Activated CD4-positive, alpha-beta memory T cell treated with anti-CD3 and anti-CD28 coated beads, Interleukin-2, amount 10 ng/mL, durations not matched to agents 7 days and 5 days (primary cell): Measurements from ENCODE around the gene MRPL58. TPM values are rescaled to one million over a fixed set of nuclear protein-coding genes. Genes with fewer than 3 reads are reported as not detected.
"Not testable (repeated sequence)": the region's sequence is repeated elsewhere in the genome, so short reads cannot be mapped to it uniquely, and the experiment has no call there.

Experiments used
- CTCF ChIA-PET: fragments of 350-600 bp; sonication (Branson Sonifier 250); formaldehyde crosslinking; loops from one replicate; lab custom pipeline; 2021; ENCODE audit warnings: antibody characterized with exemption, inconsistent platforms; lab: Charles Lee
- POLR2A ChIA-PET: fragments of 350-600 bp; sonication (Branson Sonifier 250); formaldehyde crosslinking; loops from one replicate; lab custom pipeline; 2021; ENCODE audit warnings: antibody characterized with exemption; lab: Charles Lee
- DNase-seq: peaks from one replicate; pipeline ENCODE4 v3.0.0-alpha.2; 2020
- H3K27ac Mint-ChIP-seq: one replicate; pipeline ENCODE4 v1.8.0; 2021; ENCODE audit warnings: mild to moderate bottlenecking, mixed read lengths
- H3K27me3 Mint-ChIP-seq: one replicate; pipeline ENCODE4 v1.8.0; 2021; ENCODE audit warnings: mixed read lengths
- H3K36me3 Mint-ChIP-seq: one replicate; pipeline ENCODE4 v1.8.0; 2021; ENCODE audit warnings: low read depth, mixed read lengths
- H3K4me1 Mint-ChIP-seq: one replicate; pipeline ENCODE4 v1.8.0; 2021; ENCODE audit warnings: mixed read lengths
- H3K4me3 Mint-ChIP-seq: one replicate; pipeline ENCODE4 v1.8.0; 2021; ENCODE audit warnings: mild to moderate bottlenecking, mixed read lengths
- H3K9me3 Mint-ChIP-seq: one replicate; pipeline ENCODE4 v1.8.0; 2021; ENCODE audit warnings: mixed read lengths
- total RNA-seq, 2 experiments: library from RNA; stranded (reverse); gene quantifications; one replicate each; pipeline ENCODE4 v1.2.3, GENCODE V29; 2021

MRPL58 gene
- total RNA-seq, 2 experiments from 2014 or later: 45.4 to 49.6 TPM

GRCh38 chr17:75006084-75006483, 6.4 kb upstream of the MRPL58 start:
- H3K36me3 Mint-ChIP-seq, H3K27me3 Mint-ChIP-seq, DNase-seq, H3K27ac Mint-ChIP-seq, H3K4me3 Mint-ChIP-seq, H3K9me3 Mint-ChIP-seq, H3K4me1 Mint-ChIP-seq: not testable (repeated sequence)
- ChIA-PET CTCF (interaction anchor here (2.1 kb wide), 1 partner anchor 45 kb away, joined by 12 read pairs; no protein-coding TSS in a partner anchor), POLR2A (interaction anchor here (0.9 to 1.1 kb wide), 2 partner anchors 23 to 45 kb away, joined by 3 read pairs; no protein-coding TSS in a partner anchor)

- no peak overlapping the region for H3K27ac Mint-ChIP-seq
- peaks cover 2% of the 10 kb centered on the region for H3K4me1 Mint-ChIP-seq
- no peak for DNase-seq
These were observed 5.8 kb upstream of the MRPL58 start for GRCh38 chr17:75006653-75007052.

GRCh38 chr17:75008373-75008772, 4.1 kb upstream of the MRPL58 start:
- Mint-ChIP-seq H3K4me3 (no peak overlapping the region), H3K9me3 (no peaks in the 10 kb centered on the region), H3K36me3 (no peaks in the 10 kb centered on the region), H3K27me3 (peaks cover 5% of the 10 kb centered on the region), H3K27ac (no peak overlapping the region), H3K4me1 (peaks cover 15% of the 10 kb centered on the region)
- no peak for DNase-seq
- CTCF ChIA-PET: interaction anchor here (0.7 to 1.2 kb wide), 3 partner anchors 47 to 68 kb away, joined by 3 to 5 read pairs (median 3); no protein-coding TSS in a partner anchor
- POLR2A ChIA-PET: no interaction called here

More at GRCh38 chr17:75006653-75007052, 5.8 kb upstream of the MRPL58 start:
- H3K4me3 Mint-ChIP-seq: no peak overlapping the region
- no peaks in the 10 kb centered on the region for H3K36me3 Mint-ChIP-seq
- peaks cover 7% of the 10 kb centered on the region for H3K27me3 Mint-ChIP-seq
- POLR2A ChIA-PET: interaction anchor here (1.1 kb wide), 1 partner anchor 24 kb away, joined by 3 read pairs; no protein-coding TSS in a partner anchor
- H3K9me3 Mint-ChIP-seq: no peaks in the 10 kb centered on the region
- CTCF ChIA-PET: interaction anchor here (2.1 kb wide), 1 partner anchor 45 kb away, joined by 12 read pairs; no protein-coding TSS in a partner anchor

GRCh38 chr17:75009139-75009724, 3.2 kb upstream of the MRPL58 start:
- no peaks in the 10 kb centered on the region for H3K9me3 Mint-ChIP-seq
- H3K36me3 Mint-ChIP-seq: peaks cover 3% of the 10 kb centered on the region
- CTCF ChIA-PET: interaction anchor here (0.7 to 1.2 kb wide), 2 partner anchors 48 to 49 kb away, joined by 3 read pairs; no protein-coding TSS in a partner anchor
- no peak overlapping the region for H3K4me3 Mint-ChIP-seq
- no peak overlapping the region for H3K27ac Mint-ChIP-seq
- DNase-seq: no peak
- peaks cover 5% of the 10 kb centered on the region for H3K27me3 Mint-ChIP-seq
- peaks cover 21% of the 10 kb centered on the region for H3K4me1 Mint-ChIP-seq
- POLR2A ChIA-PET: interaction anchor here (1.0 kb wide), 1 partner anchor 11 kb away, joined by 3 read pairs; no protein-coding TSS in a partner anchor

GRCh38 chr17:75010683-75011400, 1.6 kb upstream of the MRPL58 start:
- peaks cover 5% of the 10 kb centered on the region for H3K27me3 Mint-ChIP-seq
- peak overlapping the region; percentile 29 for H3K27ac Mint-ChIP-seq
- no peaks in the 10 kb centered on the region for H3K9me3 Mint-ChIP-seq
- CTCF ChIA-PET: interaction anchor here (0.7 to 5.6 kb wide), 17 partner anchors 11 to 114 kb away, joined by 3 to 65 read pairs (median 5); partner anchors contain the start of genes CDR2L, HID1 and SLC16A5
- DNase-seq: no peak
- POLR2A ChIA-PET: interaction anchor here (0.8 to 4.3 kb wide), 15 partner anchors 7 to 260 kb away, joined by 3 to 39 read pairs (median 15); partner anchors contain the start of genes ARMC7, ATP5PD, CDR2L and FDXR
- peak overlapping the region; percentile 28 for H3K4me3 Mint-ChIP-seq
- H3K4me1 Mint-ChIP-seq: peaks cover 28% of the 10 kb centered on the region
- peaks cover 9% of the 10 kb centered on the region for H3K36me3 Mint-ChIP-seq

GRCh38 chr17:75011401-75012095, 922 bp upstream of the MRPL58 start:
- Mint-ChIP-seq H3K36me3 (peaks cover 13% of the 10 kb centered on the region), H3K9me3 (no peaks in the 10 kb centered on the region), H3K27me3 (peaks cover 2% of the 10 kb centered on the region), H3K27ac (peak overlapping the region; percentile 84), H3K4me1 (peaks cover 30% of the 10 kb centered on the region), H3K4me3 (peak overlapping the region; percentile 93)
- ChIA-PET CTCF (interaction anchor here (0.7 to 5.6 kb wide), 28 partner anchors 9 to 278 kb away, joined by 3 to 65 read pairs (median 6); partner anchors contain the start of genes ATP5PD, CDR2L, HID1 and KCTD2), POLR2A (interaction anchor here (0.8 to 4.3 kb wide), 25 partner anchors 8 to 259 kb away, joined by 3 to 39 read pairs (median 12); partner anchors contain the start of genes ARMC7, ATP5PD, CDR2L and FDXR)
- no peak for DNase-seq

GRCh38 chr17:75012096-75012345, 449 bp upstream of the MRPL58 start:
- Mint-ChIP-seq H3K27ac (peak overlapping the region; percentile 84), H3K4me1 (peaks cover 30% of the 10 kb centered on the region), H3K9me3 (no peaks in the 10 kb centered on the region), H3K36me3 (peaks cover 17% of the 10 kb centered on the region), H3K4me3 (peak overlapping the region; percentile 93), H3K27me3 (no peaks in the 10 kb centered on the region)
- POLR2A ChIA-PET: interaction anchor here (0.8 to 4.3 kb wide), 27 partner anchors 8 to 259 kb away, joined by 3 to 39 read pairs (median 12); partner anchors contain the start of genes ARMC7, ATP5PD, CDR2L and FDXR
- no peak for DNase-seq
- CTCF ChIA-PET: interaction anchor here (0.7 to 5.6 kb wide), 30 partner anchors 9 to 277 kb away, joined by 3 to 65 read pairs (median 6); partner anchors contain the start of genes ATP5PD, CDR2L, HID1 and KCTD2

GRCh38 chr17:75013092-75013559, 656 bp downstream of the MRPL58 start:
- ChIA-PET POLR2A (interaction anchor here (0.7 to 4.3 kb wide), 27 partner anchors 9 to 258 kb away, joined by 3 to 39 read pairs (median 12); partner anchors contain the start of genes ARMC7, ATP5PD, CDR2L and FDXR), CTCF (interaction anchor here (0.5 to 5.6 kb wide), 28 partner anchors 10 to 414 kb away, joined by 3 to 65 read pairs (median 6); partner anchors contain the start of genes CDR2L, GGA3, HID1 and MRPS7)
- H3K9me3 Mint-ChIP-seq: no peaks in the 10 kb centered on the region
- H3K27ac Mint-ChIP-seq: peak overlapping the region; percentile 84
- H3K4me3 Mint-ChIP-seq: peak overlapping the region; percentile 93
- no peaks in the 10 kb centered on the region for H3K27me3 Mint-ChIP-seq
- H3K4me1 Mint-ChIP-seq: peaks cover 30% of the 10 kb centered on the region
- peaks cover 19% of the 10 kb centered on the region for H3K36me3 Mint-ChIP-seq
- DNase-seq: no peak

- no peaks in the 10 kb centered on the region for H3K27me3 Mint-ChIP-seq
- ChIA-PET POLR2A (interaction anchor here (1.0 to 1.2 kb wide), 3 partner anchors 10 to 17 kb away, joined by 3 to 4 read pairs (median 3); no protein-coding TSS in a partner anchor), CTCF (interaction anchor here (0.7 to 2.7 kb wide), 3 partner anchors 16 to 93 kb away, joined by 3 to 7 read pairs (median 5); no protein-coding TSS in a partner anchor)
- peaks cover 12% of the 10 kb centered on the region for H3K4me1 Mint-ChIP-seq
- peaks cover 56% of the 10 kb centered on the region for H3K36me3 Mint-ChIP-seq
- no peaks in the 10 kb centered on the region for H3K9me3 Mint-ChIP-seq
- H3K27ac Mint-ChIP-seq: no peak overlapping the region
- no peak for DNase-seq
- no peak overlapping the region for H3K4me3 Mint-ChIP-seq
These were observed 6.7 kb downstream of the MRPL58 start for GRCh38 chr17:75019146-75019545.

- no peak for DNase-seq
- ChIA-PET POLR2A (interaction anchor here (1.0 to 1.2 kb wide), 3 partner anchors 10 to 17 kb away, joined by 3 to 4 read pairs (median 3); no protein-coding TSS in a partner anchor), CTCF (interaction anchor here (1.0 to 2.7 kb wide), 2 partner anchors 15 to 59 kb away, joined by 5 to 7 read pairs; no protein-coding TSS in a partner anchor)
- H3K4me3 Mint-ChIP-seq: no peak overlapping the region
- no peaks in the 10 kb centered on the region for H3K27me3 Mint-ChIP-seq
- H3K4me1 Mint-ChIP-seq: peaks cover 13% of the 10 kb centered on the region
- peaks cover 60% of the 10 kb centered on the region for H3K36me3 Mint-ChIP-seq
- H3K9me3 Mint-ChIP-seq: no peaks in the 10 kb centered on the region
- H3K27ac Mint-ChIP-seq: no peak overlapping the region
These were observed 7.2 kb downstream of the MRPL58 start for GRCh38 chr17:75019710-75020109.

- Mint-ChIP-seq H3K4me3 (no peak overlapping the region), H3K36me3 (peaks cover 63% of the 10 kb centered on the region), H3K27me3 (no peaks in the 10 kb centered on the region), H3K4me1 (peaks cover 16% of the 10 kb centered on the region), H3K27ac (no peak overlapping the region), H3K9me3 (no peaks in the 10 kb centered on the region)
- ChIA-PET CTCF (interaction anchor here (2.7 kb wide), 1 partner anchor 59 kb away, joined by 7 read pairs; no protein-coding TSS in a partner anchor), POLR2A (interaction anchor here (1.0 kb wide), 1 partner anchor 11 kb away, joined by 3 read pairs; no protein-coding TSS in a partner anchor)
- no peak for DNase-seq
These were observed 8.1 kb downstream of the MRPL58 start for GRCh38 chr17:75020331-75021110.
